ENCODE data around the gene ARL5A. TPM values are rescaled to one million over a fixed set of nuclear protein-coding genes. Genes with fewer than 3 reads are reported as not detected.

ARL5A gene, protein sequence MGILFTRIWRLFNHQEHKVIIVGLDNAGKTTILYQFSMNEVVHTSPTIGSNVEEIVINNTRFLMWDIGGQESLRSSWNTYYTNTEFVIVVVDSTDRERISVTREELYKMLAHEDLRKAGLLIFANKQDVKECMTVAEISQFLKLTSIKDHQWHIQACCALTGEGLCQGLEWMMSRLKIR
- 10 to 100 TPM; 33.5 to 46.6 (median 39.7) TPM for total RNA-seq

DNA sequence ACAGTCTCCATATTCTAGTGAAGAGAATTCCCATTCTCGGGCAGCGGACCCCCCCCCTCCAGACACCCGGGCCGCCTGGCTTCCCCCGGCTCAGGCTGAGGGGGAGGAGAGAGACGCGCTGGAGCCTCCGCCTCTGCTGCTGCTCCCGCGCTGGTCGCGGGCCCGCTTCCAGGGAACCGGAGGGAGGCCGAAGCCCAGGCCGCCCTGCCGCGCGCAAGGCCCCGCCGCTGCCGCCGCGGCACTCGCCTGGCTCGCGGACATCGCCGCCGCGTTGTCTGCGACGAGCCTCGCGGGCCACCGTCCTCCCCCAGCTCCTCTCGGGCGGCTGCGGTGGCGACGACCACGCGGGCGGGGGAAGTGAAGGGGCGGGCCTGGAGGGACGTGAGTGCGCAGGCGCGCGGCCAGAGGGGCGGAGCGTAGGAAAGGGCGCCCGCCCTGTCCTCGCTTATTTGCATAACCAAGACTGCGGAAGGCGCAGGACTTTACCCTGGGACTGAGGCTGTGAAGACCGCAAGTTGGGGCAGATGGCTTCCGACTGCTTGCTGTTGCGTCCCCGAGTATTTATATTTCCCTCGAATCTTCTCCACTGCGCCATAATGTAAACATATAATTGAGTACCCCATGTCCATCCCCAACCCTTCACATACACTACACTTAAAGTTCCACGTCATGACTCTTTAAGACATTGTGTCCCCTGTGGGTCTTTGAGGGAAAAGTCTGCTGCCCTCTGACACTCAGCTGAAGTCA lies at the start of gene ARL5A:
ARL5A (minus strand) TSS at position 279 of the 747 bp plus-strand sequence; CDS start at position 34, 245 bp downstream.
- TF ChIP-seq, protein P1, sequence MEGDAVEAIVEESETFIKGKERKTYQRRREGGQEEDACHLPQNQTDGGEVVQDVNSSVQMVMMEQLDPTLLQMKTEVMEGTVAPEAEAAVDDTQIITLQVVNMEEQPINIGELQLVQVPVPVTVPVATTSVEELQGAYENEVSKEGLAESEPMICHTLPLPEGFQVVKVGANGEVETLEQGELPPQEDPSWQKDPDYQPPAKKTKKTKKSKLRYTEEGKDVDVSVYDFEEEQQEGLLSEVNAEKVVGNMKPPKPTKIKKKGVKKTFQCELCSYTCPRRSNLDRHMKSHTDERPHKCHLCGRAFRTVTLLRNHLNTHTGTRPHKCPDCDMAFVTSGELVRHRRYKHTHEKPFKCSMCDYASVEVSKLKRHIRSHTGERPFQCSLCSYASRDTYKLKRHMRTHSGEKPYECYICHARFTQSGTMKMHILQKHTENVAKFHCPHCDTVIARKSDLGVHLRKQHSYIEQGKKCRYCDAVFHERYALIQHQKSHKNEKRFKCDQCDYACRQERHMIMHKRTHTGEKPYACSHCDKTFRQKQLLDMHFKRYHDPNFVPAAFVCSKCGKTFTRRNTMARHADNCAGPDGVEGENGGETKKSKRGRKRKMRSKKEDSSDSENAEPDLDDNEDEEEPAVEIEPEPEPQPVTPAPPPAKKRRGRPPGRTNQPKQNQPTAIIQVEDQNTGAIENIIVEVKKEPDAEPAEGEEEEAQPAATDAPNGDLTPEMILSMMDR (IDR thresholded peaks at IDR 0.05; ENCODE audit: low read depth) = no peak

DNA sequence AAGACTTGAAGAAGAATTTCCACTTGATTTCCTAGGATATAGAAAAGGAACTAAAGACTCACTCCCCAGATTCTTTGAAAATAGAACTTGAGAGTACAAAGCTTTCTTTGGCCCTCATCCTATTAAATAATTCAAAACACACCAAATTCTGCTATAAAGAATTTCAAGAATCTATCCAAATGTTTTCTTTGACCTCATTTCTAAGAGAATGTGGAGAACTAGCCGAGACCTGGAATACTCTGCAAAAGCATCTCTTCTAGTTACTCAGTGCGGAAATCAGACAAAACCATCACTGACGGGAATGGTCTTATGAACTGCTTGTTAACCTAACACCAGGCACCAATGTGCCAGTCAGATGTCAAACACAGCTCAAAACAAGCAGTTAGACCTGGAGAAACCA lies 44.2 kb upstream of the ARL5A start:
- TF ChIP-seq, protein P1 (IDR thresholded peaks at IDR 0.05; ENCODE audit: low read depth) = no peak

DNA sequence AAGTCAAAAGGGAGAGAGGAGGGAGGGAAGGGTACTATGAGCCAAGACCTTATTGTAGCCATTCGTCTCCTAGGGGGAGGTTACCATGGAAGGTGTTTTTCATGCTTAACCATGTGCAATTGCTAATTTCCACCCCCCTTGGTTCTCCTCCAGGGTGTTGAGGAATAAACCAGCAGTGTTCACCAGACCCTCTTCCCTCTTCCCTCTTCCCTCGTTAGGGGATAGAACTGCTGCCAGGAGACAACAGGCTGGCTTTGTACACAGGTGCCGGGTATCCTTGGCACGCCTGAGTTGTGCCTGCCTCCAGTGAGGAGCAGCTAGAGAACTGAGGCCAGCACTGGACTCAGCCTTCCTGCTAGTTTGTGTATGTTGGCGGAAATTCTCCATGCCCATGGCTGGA lies 41.1 kb upstream of the ARL5A start:
- TF ChIP-seq, protein P1 (IDR thresholded peaks at IDR 0.05; ENCODE audit: low read depth) = no peak

DNA sequence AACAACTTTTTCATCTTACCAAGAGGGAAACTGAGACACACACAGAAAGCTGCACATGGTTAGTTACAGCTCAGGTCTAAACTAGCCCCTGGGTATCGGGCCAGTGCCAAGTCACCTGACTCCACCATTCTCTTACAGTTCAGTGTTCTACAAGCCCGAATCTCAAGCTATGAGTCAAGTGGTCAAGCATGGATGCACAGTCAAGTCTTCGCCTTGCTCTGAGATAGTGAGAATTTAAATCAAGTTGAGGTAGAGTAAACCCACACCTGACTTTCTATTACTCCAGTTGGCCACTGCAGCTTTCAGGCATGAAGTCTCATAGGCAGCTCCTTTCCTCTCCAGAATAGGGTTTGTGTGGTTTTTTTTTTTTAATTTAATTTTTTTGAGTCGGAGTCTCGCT lies 34.5 kb upstream of the ARL5A start:
- TF ChIP-seq, protein P1 (IDR thresholded peaks at IDR 0.05; ENCODE audit: low read depth) = no peak

DNA sequence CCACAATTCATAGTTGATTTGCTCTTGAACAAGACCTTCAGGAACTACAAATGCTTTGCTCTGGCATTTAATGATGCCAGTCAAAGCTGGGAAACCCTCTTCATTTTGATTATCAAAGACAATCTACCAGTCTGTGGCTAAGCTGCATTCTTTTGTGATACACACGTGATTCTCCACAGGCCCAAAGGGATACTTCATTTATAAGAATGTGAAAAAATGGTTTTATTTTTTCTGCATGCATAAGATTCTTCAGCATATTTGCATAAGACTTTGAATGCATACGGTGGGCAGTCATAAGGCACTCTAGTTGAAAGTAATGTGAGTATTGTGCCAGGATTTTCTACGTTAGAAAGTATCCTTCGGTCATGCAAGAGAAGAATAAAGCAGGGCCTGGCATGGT lies 33.0 kb upstream of the ARL5A start:
- TF ChIP-seq, protein P1 (IDR thresholded peaks at IDR 0.05; ENCODE audit: low read depth) = no peak

DNA sequence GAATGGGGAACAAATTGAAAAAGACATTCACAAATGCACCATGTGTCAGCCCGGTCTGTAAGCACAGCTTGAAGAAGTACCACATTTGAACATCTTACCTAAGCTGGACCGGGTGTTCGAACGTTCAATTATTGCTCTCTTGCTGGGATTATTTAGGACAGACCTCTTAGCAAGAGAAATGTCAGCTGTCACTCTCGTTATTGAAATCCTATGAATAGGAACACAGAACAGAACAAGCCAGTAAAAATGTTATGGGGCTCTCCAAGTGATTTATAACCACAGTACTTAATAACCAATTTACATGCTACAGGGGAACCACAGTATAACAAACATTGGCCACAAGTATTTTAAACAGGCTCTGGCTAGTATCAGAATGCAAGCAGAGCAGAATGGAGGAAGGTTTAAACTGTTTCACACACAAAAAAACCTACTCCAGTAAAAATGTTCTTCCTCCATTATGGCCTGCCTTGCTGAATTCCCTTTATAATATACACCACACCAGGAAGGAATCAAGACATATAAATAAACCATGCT lies 32.5 kb upstream of the ARL5A start:
- TF ChIP-seq, protein P1 (IDR thresholded peaks at IDR 0.05; ENCODE audit: low read depth) = no peak

DNA sequence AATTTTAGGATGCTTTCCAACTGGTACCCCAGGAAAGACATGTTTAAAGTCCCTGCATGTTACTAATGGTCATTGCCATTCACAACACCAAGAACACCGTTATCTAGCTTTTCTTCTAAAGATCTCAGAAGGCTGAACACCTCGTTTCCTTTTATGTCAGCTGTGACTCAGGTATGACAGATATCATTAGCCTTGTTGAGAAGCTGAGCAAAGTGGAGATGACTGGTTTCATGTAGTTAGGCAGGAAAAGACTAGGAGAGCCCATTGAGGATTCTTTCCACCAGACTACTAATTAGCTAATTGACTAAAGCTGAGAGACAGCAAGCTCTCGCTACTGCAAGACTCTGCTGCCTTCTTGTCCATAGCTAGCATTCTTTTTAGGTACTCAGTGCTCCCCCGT lies 32.0 kb upstream of the ARL5A start:
- TF ChIP-seq, protein P1 (IDR thresholded peaks at IDR 0.05; ENCODE audit: low read depth) = no peak

All from subcutaneous adipose tissue (tissue), 4 donors.